GM18520 (cell line): ENCODE measurements around the gene WNT2B.

ENCODE experiments used
- ATAC-seq: cut with Tn5 transposase; IDR thresholded peaks from one replicate; pipeline ENCODE4 v1.9.1; 2021; ENCODE audit not compliant: unreplicated experiment

The WNT2B gene

DNA sequence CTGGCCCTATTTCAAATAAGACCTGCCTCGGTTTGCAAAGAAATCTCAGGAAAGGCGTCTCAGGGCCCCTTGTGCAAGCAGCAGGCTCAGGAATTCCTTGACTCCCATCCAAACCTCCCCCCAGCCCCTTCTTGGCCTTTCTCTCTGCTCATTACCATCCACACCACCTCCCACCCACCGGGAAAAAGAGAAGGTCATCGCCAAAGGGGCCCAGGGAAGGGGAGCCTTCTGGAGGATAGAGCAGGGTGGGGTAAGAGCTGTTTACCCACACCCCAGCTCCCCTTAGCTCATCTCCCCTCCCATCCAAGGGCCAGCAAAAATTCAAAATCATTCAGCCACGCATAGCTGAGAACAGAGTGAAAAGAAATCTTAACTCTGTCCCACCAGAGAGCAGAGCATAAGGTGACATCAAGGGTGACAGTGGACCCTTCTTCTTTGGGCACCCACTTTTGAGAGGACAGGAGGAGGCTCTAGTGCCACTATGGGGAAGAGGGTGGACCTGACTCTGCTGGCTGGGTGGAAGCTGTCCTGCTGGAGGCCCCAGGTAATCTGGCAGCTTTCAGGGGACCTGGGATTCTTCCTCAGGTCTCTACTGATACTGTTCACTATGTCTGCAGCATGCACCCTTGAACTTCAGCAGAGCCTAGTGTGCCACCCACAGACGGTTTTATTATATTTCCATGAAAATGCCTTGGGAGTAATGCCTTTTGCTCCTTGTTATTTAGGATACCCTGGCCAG, 3.9 kb upstream of the WNT2B start:
- ATAC-seq: no peak

DNA sequence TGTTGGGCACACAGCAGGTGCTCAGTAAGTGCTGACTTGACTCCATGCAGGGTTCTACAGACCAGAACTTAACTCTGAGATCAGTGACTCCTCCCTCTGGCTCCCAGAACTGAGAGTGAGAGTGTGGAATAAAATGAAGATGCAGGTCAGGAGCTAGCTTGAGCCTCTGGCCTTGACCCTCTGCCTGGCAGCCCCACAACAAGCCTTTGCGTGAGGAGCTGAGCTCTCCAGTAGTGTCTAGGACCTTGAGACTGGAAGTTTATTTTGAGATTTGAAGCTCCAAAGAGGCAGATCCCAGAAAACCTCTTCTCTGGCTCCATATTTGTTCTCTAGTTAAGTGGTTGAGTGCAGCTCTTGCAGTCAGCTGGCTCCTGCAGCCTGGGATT, 3.4 kb upstream of the WNT2B start:
- ATAC-seq: no peak

DNA sequence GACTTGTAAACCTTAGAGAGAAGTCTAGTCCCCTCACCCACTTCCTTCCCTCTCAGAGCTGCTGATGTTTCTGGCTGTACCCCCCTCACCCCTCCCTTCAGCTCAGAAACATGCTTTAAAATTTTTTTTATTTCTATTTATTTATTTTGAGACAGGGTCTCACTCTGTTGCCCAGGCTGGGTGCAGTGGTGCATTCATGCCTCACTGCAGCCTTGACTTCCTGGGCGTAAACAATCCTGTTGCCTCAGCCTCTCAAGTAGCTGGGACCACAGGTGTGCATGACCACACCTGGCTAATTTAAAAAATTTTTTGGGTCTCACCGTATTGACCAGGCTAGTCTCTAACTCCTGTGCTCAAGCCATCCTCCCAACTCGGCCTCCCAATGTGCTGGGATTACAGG, 2.9 kb upstream of the WNT2B start:
- ATAC-seq: no peak

DNA sequence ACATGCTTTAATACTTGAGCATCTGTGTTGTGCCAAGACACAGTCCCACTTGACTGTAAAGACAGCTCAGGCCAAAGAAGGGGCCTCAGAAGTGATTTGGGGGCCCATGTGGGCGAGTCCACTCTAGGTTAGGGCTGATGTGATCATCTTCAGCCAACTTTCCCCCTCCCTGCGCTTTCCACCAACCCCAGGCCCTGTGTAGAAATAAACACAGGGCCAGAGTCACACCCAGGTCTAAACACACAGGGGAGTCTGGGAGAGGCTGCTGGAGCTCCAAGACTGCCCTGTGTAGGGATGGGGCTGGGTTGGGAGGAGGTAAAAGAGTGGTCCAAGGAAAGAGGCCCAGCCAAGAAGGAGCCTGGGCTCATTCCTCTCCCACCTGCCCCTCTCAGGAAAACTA, 2.5 kb upstream of the WNT2B start:
- ATAC-seq: no peak

DNA sequence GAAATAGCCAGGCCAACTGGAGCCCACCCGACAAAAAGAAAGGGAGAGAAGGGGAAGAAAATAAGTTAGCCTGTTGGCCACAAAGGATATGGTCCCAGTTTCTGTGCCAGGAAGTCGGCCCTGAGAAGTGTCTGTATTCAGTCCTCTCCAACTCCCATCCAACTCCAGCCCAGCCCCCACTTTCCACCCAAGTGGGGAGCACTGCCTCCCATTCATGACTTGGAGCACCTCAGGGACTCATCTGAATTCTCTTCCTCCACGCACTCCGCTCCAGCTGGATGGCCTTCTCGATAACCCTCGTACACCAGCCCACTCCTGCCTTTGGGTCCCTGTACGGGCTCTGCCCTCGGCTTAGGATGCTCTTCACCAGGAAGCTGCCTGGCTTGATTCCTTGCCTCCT, 2.0 kb upstream of the WNT2B start:
- ATAC-seq: no peak

DNA sequence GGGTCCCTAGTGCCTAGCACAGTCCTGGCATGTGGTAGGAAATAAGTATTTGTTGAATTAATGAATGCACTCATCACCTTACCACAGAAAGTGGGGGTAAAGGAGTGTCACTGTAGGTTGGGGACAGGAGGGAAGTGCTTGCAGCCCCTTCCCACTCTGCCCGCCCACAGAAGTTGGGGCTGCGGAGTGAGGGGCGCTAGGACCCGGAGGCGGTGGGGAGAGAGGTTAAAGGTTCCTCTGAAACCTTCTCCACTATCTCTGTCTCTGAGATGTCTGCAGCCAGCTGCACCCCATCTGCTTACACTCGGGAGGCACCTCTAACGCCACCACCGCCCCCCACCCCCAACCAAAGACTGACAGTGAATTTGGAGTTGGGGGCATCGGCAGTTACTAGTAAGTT, 1.4 kb upstream of the WNT2B start:
- ATAC-seq: no peak

DNA sequence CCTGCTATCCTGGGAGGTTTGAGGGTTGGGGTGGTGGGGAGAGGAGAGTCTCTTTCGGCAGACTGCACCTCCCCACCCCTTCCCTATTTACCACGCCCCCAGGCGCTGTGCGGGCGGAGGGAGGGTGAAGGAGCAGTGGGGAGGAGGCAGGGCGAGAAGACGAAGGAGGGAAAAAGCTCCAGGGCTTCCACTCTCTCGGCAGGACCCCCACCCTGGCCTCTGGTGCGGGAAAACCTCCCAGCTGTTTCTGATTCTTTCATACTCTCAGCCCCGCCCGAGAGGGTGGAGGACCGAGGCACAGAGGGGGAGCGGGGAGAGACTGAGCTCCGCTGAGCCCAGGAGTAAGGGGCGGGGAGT, 866 bp upstream of the WNT2B start:
- ATAC-seq: no peak

DNA sequence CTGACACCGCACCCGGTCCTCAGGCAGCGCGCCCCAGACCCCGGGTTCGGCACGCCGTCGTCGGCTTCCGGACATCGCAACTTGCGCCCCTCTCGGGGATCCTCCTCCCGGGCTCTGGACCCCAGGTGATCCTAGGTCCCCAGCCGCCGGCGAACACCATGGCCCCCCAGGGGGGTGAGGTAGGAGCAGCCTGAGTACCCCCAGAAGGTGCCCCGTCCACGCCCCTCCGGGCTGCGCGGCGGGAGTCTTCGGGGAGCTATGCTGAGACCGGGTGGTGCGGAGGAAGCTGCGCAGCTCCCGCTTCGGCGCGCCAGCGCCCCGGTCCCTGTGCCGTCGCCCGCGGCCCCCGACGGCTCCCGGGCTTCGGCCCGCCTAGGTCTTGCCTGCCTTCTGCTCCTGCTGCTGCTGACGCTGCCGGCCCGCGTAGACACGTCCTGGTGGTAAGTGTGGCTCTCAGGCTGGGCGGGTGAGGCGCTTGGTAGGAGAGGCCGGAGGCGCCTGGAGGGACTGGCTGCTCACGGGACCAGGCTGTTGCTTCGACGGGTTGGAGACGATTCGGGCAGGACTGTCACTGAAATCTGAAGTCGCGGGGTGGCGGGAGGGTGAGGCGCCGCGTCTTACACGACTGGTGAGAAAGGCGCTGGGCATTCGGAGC, 367 bp downstream of the WNT2B start:
- ATAC-seq: no peak

DNA sequence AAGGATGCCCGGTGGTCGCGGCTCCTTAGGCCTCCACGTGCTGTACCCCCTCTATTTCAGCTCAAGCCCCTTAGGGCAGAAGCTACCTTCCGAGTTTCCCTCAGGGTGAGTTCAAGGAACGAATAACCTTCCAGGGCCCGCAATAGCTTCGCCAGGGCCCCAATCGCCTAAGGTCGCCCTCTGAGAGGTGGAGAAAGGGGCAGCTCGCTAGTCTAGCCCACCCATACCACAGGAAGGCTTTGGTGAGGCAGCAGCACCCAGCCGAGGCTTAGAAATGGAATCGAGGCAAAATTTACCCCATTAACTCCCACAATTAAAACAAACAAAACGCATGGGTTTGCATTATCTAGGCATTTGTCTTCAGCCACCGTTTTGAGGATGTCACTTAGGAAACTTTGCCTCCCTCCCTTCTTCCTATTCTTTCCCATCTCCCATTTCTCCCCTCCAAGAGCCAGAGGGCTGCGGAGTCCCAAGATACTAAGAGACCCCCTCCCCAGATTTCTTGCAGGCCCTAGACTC, 954 bp downstream of the WNT2B start:
- no peak for ATAC-seq

DNA sequence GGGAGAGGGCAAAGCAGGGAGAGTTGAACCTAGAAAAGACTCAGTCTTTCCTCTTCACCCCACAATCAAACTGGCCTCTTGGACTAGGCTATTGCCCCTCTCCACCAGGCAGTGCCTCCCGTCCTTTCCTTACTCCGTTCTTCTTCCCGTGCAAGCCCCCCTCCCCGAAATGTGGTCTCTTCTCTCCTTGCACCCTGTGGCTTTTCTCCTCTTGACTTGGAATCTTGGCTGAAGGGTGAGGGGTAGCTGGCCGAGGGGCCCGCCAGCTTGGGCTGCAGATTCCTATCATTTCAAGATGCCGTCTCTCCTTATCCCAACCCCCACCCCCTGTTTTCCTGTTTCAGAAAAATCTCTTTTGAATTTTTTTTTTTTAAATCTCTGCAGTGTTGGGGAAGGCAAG, 1.6 kb downstream of the WNT2B start:
- ATAC-seq: no peak

DNA sequence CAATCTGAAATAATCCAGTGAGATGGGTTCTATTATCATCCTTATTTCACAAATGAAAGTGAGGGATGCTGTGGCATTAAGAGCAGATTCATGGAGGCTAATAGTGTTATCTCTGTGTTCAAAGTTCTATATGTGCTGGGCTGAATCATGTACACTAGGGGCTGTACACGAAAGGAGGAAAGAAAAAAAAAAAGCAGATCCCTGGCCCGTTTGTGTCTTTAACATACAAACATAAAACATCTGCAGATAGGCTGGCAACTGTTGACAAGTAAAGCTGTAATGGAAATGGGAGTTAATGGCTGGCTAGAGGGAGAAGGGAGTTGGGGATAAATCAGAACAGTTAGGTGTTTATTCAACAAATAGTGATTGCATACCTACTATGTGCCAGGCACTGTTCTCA, 3.1 kb downstream of the WNT2B start:
- ATAC-seq: no peak

DNA sequence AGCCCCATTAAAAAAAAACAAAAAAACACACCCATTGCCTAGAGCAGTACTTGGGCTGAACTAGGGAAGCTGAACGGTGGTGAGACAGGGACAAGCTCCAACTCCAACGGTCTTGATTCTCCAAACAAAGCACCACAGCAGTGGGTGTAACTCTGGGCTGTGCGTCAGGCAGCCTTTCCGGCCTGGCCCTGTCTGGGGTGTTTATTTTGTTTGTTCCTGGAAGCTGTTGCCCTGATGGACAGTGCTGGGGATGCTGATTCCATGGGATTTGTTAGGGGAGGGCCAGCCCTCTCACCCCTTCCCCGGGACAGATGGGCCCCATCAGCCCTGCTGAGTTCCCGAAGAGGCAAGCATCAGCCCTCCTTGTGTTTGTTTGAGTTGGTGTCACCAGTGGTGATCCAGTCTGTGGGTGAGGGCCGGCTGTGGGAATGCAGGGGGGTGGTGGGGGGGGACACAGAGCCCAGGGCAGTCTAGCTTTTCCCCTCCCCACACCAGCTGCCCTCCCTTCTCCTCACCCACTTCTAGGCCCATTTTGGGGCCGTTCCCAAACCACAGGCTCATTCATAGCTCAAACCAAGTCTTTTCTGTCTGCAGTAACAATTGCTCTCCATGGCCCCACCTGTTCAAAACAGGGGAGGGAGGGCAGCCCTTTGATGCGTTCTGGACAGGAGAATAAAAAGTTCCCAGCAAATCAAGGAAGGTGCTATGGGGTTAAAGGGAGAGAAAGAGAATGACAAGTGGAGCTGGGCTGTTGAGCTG, 4.5 kb downstream of the WNT2B start:
- ATAC-seq: no peak

DNA sequence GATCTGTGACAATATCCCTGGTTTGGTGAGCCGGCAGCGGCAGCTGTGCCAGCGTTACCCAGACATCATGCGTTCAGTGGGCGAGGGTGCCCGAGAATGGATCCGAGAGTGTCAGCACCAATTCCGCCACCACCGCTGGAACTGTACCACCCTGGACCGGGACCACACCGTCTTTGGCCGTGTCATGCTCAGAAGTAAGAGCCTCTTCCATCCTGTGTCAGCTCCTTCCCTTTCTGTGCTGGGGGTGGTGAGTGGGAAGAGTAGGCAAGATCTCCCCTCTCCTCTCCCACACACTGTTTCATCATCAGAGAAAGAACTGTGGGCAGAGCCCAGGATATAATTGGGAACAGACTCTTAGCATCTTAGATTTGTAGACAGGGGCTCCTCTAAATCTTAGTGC, 6.1 kb downstream of the WNT2B start:
- ATAC-seq: no peak

DNA sequence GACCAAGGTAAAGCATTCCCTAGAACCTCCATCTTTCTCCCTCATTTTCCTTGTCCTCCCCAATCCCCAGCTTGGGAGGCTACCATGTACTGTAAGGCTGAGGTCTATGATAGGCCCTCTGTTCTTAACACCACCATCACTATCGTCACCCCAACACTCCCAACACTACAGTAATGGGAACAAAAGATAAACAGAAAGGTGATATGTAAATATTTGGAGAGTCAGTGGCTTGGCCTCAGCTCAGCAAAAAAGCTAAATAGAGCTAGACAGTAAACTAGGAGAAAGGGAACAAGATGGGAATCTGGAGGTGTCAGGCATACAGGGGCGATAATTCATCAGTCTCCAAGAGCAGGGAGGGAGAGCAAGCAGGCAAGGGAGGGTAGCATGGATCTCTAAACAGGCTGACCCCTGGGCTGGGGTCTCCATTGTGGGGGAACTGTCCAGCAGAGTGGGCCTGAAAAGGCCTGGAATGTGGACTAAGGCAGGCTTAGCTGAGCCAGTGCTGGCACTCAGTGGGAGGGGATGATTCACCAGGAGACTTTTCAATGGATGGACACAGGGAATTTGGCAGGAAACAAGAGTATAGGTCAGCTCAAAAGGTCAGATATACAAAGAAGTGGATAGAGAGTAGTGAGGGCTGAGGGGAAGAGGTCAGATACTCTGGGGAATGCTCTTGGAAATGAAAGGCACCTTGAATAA, 6.7 kb downstream of the WNT2B start:
- ATAC-seq: no peak

DNA sequence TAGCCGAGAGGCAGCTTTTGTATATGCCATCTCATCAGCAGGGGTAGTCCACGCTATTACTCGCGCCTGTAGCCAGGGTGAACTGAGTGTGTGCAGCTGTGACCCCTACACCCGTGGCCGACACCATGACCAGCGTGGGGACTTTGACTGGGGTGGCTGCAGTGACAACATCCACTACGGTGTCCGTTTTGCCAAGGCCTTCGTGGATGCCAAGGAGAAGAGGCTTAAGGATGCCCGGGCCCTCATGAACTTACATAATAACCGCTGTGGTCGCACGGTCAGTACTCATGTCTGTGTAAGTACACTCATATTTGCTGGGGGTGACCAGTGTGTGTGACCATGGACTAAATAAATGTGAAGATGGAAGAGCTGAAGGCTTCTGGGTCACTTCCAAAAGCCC, 7.4 kb downstream of the WNT2B start:
- no peak for ATAC-seq

DNA sequence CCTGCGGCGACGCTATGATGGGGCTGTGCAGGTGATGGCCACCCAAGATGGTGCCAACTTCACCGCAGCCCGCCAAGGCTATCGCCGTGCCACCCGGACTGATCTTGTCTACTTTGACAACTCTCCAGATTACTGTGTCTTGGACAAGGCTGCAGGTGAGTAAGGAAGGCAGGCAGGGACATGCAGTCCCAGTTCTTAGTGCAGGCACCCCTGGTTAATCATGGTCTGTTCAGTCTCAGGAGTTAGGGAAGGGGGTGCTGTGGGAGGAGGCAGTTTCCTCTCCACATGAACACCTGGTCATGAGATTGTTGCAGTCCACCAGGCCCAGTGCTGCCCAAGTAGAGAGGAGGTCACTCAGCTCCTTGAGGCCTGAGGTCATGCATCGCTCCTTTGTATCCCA, 8.5 kb downstream of the WNT2B start:
- ATAC-seq: no peak

DNA sequence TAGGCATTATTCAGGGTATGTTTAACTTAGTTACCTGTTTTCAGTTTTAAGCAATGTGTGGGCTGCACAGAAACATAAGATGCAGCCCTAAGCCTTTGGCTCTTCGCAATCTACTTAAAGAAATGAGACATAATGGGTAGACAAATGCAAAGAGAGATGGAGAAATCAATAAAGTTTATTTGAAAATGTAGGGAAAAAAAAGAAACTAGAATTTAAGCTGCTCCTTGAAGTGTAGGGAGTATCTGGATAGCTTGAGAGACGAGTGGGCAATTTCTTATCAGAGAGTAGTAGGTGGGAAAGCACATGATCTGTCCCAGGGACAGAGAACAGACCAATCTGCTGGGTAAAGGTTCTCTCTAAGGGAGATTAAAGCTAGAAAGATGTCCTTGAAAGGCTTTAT, 8.9 kb downstream of the WNT2B start:
- no peak for ATAC-seq

DNA sequence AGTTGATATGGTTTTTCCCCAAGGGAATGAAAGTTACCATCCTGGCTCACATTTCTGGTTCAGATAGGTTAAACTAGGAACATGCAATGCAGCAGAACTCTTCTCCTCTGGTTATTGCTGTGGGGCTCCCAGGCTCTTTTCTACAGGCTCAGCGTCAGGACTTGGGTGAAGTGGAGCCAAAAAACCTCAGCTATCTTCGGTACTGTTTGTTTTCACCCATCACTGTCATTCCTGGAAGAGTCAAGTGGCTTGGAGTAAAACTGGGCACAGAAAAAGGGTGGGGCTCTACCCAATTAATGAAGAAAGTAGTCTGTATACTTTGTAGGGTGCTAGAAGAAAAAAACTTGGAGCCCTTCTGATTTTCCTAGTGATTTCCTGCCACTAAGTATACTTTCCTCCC, 9.4 kb downstream of the WNT2B start:
- no peak for ATAC-seq

DNA sequence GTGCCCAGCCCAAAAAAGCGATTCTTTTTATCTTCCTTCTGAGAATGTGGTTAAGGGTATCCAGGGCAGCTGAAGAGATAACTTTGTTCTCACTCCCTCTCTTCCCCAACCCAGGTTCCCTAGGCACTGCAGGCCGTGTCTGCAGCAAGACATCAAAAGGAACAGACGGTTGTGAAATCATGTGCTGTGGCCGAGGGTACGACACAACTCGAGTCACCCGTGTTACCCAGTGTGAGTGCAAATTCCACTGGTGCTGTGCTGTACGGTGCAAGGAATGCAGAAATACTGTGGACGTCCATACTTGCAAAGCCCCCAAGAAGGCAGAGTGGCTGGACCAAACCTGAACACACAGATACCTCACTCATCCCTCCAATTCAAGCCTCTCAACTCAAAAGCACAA, 11.4 kb downstream of the WNT2B start:
- ATAC-seq: no peak

DNA sequence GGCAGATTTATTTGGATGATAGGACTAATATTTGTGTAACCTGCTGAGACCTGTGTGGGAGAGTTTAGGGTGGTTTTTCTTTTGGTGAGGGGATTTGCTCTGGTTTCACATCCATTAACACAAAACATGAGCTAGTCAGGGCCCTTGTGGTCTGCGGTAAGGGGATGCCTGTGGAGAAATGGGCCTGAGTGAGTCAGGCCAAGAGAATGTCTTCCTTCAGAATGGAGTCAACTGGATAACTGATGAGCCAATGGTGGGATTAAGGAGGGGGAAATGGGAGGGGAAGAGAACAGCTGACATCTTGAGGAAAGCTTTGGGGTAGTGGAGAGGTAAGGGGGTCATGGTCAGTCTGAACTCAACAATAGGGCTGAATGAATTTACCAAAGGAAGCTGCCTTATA, 13.9 kb downstream of the WNT2B start:
- no peak for ATAC-seq

DNA sequence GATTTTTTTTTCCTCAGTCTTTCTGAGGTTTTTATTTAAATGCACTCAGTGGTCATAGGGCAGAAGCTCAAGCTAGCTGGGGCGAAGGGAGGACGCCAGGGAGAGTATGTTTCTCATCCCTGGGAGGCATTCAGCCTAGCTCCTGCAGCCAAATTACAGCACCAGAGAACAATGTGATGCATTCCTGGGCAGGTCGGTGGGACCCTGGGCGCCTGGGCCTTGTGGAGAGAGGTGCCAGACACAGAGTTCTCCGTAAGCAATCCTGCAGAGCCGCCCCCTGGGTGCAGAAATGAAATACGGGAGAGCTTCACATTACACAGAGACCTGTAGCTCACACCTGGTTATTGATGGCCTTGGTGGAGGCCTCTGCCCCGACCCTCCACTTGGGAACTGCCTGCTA, 15.5 kb downstream of the WNT2B start:
- no peak for ATAC-seq

DNA sequence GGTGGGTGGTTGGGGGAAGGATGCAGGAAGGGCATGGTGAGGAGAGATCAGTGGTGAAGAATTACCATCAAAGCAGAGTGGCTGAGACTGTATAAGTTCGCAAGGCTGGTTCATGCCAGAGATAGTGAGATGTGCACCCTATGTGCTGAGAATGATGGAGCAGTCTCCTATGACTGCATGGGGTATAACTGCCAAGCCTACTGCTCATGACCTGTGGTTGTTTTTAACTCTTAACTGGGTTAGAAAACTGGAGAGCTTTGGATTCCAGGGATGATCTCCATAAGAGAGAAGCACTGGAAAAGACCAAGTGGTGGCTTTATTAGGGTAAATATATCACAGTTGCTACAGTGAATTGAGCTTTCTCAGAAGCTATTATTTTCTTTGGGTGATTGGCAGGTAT, 16.2 kb downstream of the WNT2B start:
- no peak for ATAC-seq
